Activated CD4-positive, alpha-beta memory T cell treated with anti-CD3 and anti-CD28 coated beads for 36 hours (primary cell): ENCODE data around the gene CLEC4F. TPM values are rescaled to one million over a fixed set of nuclear protein-coding genes. Genes with fewer than 3 reads are reported as not detected.

Source experiments
- CTCF ChIA-PET: fragments of 350-600 bp; sonication (Branson Sonifier 250); formaldehyde crosslinking; loops from one replicate; lab custom pipeline; 2021; ENCODE audit warnings: antibody characterized with exemption, inconsistent platforms; lab: Charles Lee
- POLR2A ChIA-PET: fragments of 350-600 bp; sonication (Branson Sonifier 250); formaldehyde crosslinking; loops from one replicate; lab custom pipeline; 2021; ENCODE audit warnings: antibody characterized with exemption; lab: Charles Lee
- DNase-seq: peaks from one replicate; pipeline ENCODE4 v3.0.0-alpha.2; 2020
- H3K27ac Mint-ChIP-seq: one replicate; pipeline ENCODE4 v1.8.0; 2021; ENCODE audit warnings: mixed read lengths
- H3K27me3 Mint-ChIP-seq: one replicate; pipeline ENCODE4 v1.8.0; 2021; ENCODE audit warnings: mixed read lengths
- H3K36me3 Mint-ChIP-seq: one replicate; pipeline ENCODE4 v1.8.0; 2021; ENCODE audit warnings: mixed read lengths
- H3K4me1 Mint-ChIP-seq: one replicate; pipeline ENCODE4 v1.8.0; 2021; ENCODE audit warnings: low read depth, mixed read lengths
- H3K4me3 Mint-ChIP-seq: one replicate; pipeline ENCODE4 v1.8.0; 2021; ENCODE audit warnings: mild to moderate bottlenecking, mixed read lengths
- H3K9me3 Mint-ChIP-seq: one replicate; pipeline ENCODE4 v1.8.0; 2021; ENCODE audit warnings: mixed read lengths
- intact Hi-C: fragments of 100-400 bp; cut with micrococcal nuclease; formaldehyde crosslinking; loops from one replicate; pipeline ENCODE4 v1.15.1; 2023
- total RNA-seq, 2 experiments: library from RNA; stranded (reverse); gene quantifications; one replicate each; pipeline ENCODE4 v1.2.3, GENCODE V29; 2021

The CLEC4F gene
- total RNA-seq, 2 experiments from 2014 or later, result not detected

- CTCF ChIA-PET, result interaction anchor here (1.4 kb wide), 2 partner anchors 74 to 151 kb away, joined by 4 read pairs; no protein-coding TSS in a partner anchor
- POLR2A ChIA-PET, result no interaction called here
- no peaks in the 10 kb centered on the region for H3K4me1 Mint-ChIP-seq
- H3K27ac Mint-ChIP-seq, result no peak overlapping the region
- H3K4me3 Mint-ChIP-seq, result no peak overlapping the region
- intact Hi-C loops, result no loop called here
- no peaks in the 10 kb centered on the region for H3K36me3 Mint-ChIP-seq
- DNase-seq, result no peak
- H3K9me3 Mint-ChIP-seq, result peaks cover 7% of the 10 kb centered on the region
- H3K27me3 Mint-ChIP-seq, result peaks cover 20% of the 10 kb centered on the region
Measured at GRCh38 chr2:70797506-70797905, 22.9 kb downstream of the CLEC4F start.

- ChIA-PET CTCF (interaction anchor here (1.4 kb wide), 2 partner anchors 75 to 152 kb away, joined by 4 read pairs; no protein-coding TSS in a partner anchor), POLR2A (no interaction called here)
- H3K36me3 Mint-ChIP-seq, result no peaks in the 10 kb centered on the region
- intact Hi-C loops, result no loop called here
- H3K4me1 Mint-ChIP-seq, result no peaks in the 10 kb centered on the region
- H3K27me3 Mint-ChIP-seq, result peaks cover 29% of the 10 kb centered on the region
- no peak overlapping the region for H3K4me3 Mint-ChIP-seq
- no peak for DNase-seq
- no peak overlapping the region for H3K27ac Mint-ChIP-seq
- H3K9me3 Mint-ChIP-seq, result peaks cover 7% of the 10 kb centered on the region
Measured at GRCh38 chr2:70796262-70796661, 24.1 kb downstream of the CLEC4F start.

DNA sequence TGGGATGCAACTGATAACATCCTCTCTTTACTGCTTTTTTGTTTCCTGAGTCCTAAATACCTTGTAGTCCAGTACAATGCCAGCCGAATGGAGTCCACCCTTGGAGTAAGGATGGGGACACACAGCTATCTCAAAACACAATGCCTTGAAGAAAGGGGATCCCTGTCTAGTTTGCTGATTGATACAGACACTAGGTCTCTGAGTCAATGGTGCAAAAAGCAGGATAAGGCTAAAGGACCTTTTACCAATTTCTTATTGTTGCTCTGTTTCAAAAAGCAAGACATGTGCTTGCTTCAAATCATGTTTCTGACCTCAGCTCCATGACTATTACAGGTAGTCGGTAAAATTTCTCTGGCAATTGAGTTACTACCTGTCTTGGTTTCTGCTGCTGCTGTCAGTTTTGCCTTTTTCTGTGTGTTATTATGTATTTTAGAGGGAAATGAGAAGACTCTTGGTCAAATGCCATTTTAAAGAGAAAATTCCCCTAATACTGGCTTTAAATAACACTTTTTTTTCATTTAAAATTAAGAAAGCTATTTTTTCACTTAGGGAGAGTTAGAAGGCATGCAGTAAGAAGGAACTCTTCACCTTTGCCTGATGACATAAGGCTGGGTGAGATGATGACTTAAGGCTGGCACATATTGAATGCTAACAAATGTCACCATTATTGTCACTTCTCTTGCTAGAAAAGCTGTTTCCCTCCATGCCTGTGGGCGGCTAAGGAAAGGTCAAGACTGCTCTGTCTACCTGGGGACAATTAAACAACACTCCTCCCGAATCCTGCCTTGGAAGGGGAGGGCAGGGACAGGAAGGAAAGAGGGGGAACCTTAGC is 25.0 kb downstream of the CLEC4F start:
- H3K4me1 Mint-ChIP-seq, result peaks cover 2% of the 10 kb centered on the region
- ChIA-PET POLR2A (no interaction called here), CTCF (interaction anchor here (0.6 kb wide), 1 partner anchor 76 kb away, joined by 3 read pairs; no protein-coding TSS in a partner anchor)
- no peak for DNase-seq
- H3K36me3 Mint-ChIP-seq, result no peaks in the 10 kb centered on the region
- H3K27me3 Mint-ChIP-seq, result peaks cover 34% of the 10 kb centered on the region
- intact Hi-C loops, result no loop called here
- no peak overlapping the region for H3K4me3 Mint-ChIP-seq
- H3K27ac Mint-ChIP-seq, result no peak overlapping the region
- peaks cover 7% of the 10 kb centered on the region for H3K9me3 Mint-ChIP-seq

DNA sequence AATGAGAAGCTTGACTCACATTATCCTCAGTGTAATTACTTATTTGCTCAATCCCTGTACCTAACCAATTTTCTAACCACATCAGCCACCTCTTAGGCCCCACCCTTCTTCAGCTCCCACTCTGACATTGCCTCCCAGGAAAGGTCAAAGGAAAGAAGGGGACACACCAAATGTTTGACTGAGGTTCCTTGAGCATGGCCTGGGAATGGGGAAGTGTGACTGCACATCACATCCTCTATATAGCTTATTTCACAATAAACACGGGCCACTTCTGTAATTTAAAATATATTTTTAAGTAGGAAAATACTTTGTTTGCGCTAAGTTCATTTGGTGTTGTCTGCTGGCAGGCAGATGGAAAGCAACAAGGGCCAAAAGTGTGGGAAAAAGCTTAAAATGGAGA is 26.9 kb downstream of the CLEC4F start:
- peaks cover 9% of the 10 kb centered on the region for H3K4me1 Mint-ChIP-seq
- H3K9me3 Mint-ChIP-seq, result no peaks in the 10 kb centered on the region
- H3K4me3 Mint-ChIP-seq, result no peak overlapping the region
- POLR2A ChIA-PET, result no interaction called here
- H3K27me3 Mint-ChIP-seq, result peaks cover 38% of the 10 kb centered on the region
- no peak for DNase-seq
- CTCF ChIA-PET, result no interaction called here
- intact Hi-C loops, result no loop called here
- H3K36me3 Mint-ChIP-seq, result no peaks in the 10 kb centered on the region
- H3K27ac Mint-ChIP-seq, result no peak overlapping the region

GRCh38 chr2:70790136-70790828 is 30.1 kb downstream of the CLEC4F start, which contains the start of gene FIGLA:
Gene FIGLA, minus strand, starts transcription at chr2:70790643. Its CDS starts 5 bp downstream, at chr2:70790638.
- H3K27me3 Mint-ChIP-seq, result peaks cover 54% of the 10 kb centered on the region
- DNase-seq, result no peak
- ChIA-PET CTCF (interaction anchor here (0.5 to 5.8 kb wide), 11 partner anchors 22 to 537 kb away, joined by 3 to 54 read pairs (median 4); partner anchors contain the start of gene ADD2), POLR2A (no interaction called here)
- no peak within 1 kb of the TSS for H3K27ac Mint-ChIP-seq
- intact Hi-C loops, result no loop called here
- peaks cover 10% of the 10 kb centered on the region for H3K4me1 Mint-ChIP-seq
- no peaks in the 10 kb centered on the region for H3K36me3 Mint-ChIP-seq
- H3K9me3 Mint-ChIP-seq, result no peaks in the 10 kb centered on the region
- peak within 1 kb of the TSS; percentile 49 for H3K4me3 Mint-ChIP-seq

DNA sequence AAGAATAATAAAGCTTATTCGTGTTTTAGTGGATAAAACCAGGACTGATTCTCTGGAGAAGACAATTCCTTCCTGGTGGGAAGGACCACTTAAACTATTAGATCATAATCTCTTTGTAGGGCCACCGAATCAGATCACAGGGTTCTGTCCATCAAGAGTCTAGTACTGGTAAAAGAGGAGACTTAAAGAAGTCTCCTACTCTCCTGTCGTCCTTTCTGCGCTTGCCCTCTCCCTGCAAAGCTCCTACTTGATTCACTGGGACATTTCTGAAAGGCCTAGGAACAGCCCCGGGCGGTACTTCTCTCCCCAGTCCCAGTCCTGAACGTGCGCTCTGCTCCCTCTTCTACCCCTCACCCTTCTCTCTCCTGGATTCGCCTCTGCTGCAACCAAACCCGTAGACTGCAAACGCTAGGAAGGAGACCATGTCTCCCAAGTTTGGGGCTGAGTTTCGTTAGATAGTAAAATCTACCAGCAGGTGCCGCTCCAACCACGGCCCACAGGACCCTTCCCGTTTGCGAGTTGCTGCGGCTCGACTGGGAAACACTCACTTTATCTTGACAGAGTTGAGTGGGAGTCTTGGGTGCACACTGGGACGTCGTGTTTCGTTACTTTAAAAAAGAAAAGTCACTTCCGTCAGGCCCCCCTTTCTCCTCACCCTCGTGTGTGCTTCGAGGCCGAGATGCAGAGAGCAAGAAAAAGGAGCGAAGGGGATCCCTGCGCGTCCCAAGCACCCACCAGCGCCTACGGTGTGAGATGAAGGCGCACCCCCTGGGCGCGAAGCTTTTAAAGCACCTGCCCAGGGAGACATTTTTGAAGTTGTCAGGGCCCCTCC is 30.9 kb downstream of the CLEC4F start:
- intact Hi-C loops, result loop anchor here (1.0 to 2.0 kb wide), 4 partner anchors 73 to 485 kb away; no protein-coding TSS in a partner anchor

DNA sequence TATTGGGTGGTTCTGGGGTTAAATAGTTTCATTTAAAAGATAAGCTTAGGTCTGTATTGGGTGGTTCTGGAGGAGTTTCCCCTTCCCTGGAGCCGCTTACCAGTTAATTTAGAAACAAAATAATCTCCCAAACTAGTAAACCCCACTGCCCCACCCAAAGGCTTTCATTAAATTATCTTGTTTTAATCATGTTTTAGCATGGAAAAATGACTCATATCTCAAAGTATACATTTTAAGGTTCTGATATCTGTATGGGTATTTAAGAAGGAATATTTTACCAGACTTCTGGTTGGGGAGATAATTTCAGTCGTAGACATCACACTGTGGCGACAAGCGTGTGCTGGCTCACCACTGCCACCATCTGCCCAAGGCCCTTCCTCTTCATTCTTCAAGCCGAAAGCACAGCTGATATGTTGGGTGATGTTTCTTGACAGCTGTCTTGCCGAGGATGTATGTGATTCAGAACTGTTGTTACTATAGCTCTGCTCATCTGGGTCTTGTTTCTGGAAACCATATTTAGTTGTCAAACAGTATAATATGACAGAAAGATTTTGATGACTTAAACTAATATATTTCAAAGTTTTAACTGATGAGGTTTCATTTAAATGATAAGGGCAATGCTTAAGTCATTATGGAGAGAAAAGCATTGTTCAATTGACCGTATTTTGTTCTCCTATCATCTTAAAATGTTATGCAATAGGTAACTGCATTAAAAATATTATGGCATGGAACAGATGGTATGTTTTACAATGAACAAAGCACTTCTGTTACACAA is 35.1 kb downstream of the CLEC4F start:
- Mint-ChIP-seq H3K36me3 (no peaks in the 10 kb centered on the region), H3K4me1 (peaks cover 9% of the 10 kb centered on the region), H3K27me3 (peaks cover 29% of the 10 kb centered on the region), H3K4me3 (no peak overlapping the region), H3K9me3 (no peaks in the 10 kb centered on the region), H3K27ac (no peak overlapping the region)
- peak; percentile 63 for DNase-seq
- ChIA-PET POLR2A (interaction anchor here (0.6 kb wide), 1 partner anchor 488 kb away, joined by 3 read pairs; no protein-coding TSS in a partner anchor), CTCF (interaction anchor here (0.7 to 5.8 kb wide), 7 partner anchors 17 to 162 kb away, joined by 3 to 54 read pairs (median 5); partner anchors contain the start of gene ADD2)
- intact Hi-C loops, result loop anchor here (1.0 kb wide), 1 partner anchor 129 kb away; no protein-coding TSS in a partner anchor

More for the DNA sequence above, 30.9 kb downstream of the CLEC4F start:
- H3K4me3 Mint-ChIP-seq, result peak overlapping the region; percentile 49
- no peak overlapping the region for H3K27ac Mint-ChIP-seq
- H3K36me3 Mint-ChIP-seq, result no peaks in the 10 kb centered on the region
- H3K4me1 Mint-ChIP-seq, result peaks cover 11% of the 10 kb centered on the region
- H3K9me3 Mint-ChIP-seq, result no peaks in the 10 kb centered on the region
- DNase-seq, result peak; percentile 82
- ChIA-PET POLR2A (no interaction called here), CTCF (interaction anchor here (0.5 to 5.8 kb wide), 23 partner anchors 11 to 536 kb away, joined by 3 to 54 read pairs (median 4); partner anchors contain the start of gene ADD2)
- peaks cover 52% of the 10 kb centered on the region for H3K27me3 Mint-ChIP-seq

GRCh38 chr2:70784320-70784719 is 36.1 kb downstream of the CLEC4F start:
- POLR2A ChIA-PET, result no interaction called here
- H3K9me3 Mint-ChIP-seq, result no peaks in the 10 kb centered on the region
- H3K4me1 Mint-ChIP-seq, result peaks cover 3% of the 10 kb centered on the region
- no peaks in the 10 kb centered on the region for H3K36me3 Mint-ChIP-seq
- H3K4me3 Mint-ChIP-seq, result no peak overlapping the region
- intact Hi-C loops, result no loop called here
- DNase-seq, result no peak
- peaks cover 25% of the 10 kb centered on the region for H3K27me3 Mint-ChIP-seq
- CTCF ChIA-PET, result interaction anchor here (0.6 to 2.1 kb wide), 4 partner anchors 78 to 480 kb away, joined by 3 to 7 read pairs (median 3); no protein-coding TSS in a partner anchor
- no peak overlapping the region for H3K27ac Mint-ChIP-seq

DNA sequence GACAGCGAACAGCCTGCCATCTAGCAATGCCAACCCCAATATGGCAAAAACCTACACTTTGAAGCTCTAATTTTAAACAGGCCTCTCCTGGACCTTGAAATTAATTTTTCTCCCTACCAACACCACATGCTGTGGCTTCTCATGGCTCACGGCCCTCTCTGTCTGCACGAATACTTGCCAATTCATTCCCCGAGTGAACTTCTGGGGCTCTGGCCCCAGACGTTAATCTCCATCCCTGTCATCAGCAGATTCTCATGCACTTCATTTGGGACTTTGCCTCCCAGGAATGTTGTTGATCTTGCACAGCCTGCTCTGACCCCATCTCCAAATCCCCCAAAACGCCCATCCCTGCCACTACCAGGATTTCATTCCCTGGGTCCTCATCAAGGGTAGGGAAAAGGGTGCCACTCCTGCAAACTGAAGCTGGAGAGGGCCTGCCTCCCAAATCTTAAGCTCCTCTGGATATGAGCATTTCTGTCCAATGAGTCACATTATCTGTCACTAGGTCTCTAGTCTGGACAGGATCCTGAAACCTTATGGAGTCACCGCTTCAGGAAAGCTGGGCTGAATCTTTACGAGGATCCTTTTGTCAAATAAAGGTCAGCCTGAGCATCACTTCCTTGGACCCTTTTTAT is 40.4 kb downstream of the CLEC4F start:
- intact Hi-C loops, result no loop called here
- DNase-seq, result no peak
- ChIA-PET POLR2A (no interaction called here), CTCF (interaction anchor here (1.0 kb wide), 1 partner anchor 12 kb away, joined by 3 read pairs; the partner anchor contains the start of gene ADD2)
- Mint-ChIP-seq H3K9me3 (no peaks in the 10 kb centered on the region), H3K27me3 (peaks cover 12% of the 10 kb centered on the region), H3K36me3 (no peaks in the 10 kb centered on the region), H3K4me1 (no peaks in the 10 kb centered on the region), H3K27ac (no peak overlapping the region), H3K4me3 (no peak overlapping the region)

DNA sequence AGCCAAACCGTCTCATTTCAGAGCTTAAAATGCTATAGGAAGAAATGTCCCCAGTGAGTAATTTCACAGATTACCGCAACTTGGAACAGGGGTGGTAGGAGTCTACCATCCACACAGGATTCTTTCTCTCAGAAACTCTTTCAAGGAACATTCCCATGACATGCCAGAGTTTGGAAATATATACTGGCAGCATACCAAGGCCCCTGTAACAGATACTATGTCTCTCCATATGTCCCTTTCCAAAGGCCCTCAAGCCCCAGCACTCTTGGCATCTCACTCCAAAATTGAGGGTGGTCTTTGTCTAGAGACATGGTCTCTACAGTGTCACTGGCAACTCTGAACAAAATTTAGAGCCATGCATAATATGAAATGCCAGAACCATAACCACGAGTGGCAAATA is 40.9 kb downstream of the CLEC4F start:
- H3K27me3 Mint-ChIP-seq, result peaks cover 17% of the 10 kb centered on the region

More for the DNA sequence above, 40.9 kb downstream of the CLEC4F start:
- no peaks in the 10 kb centered on the region for H3K9me3 Mint-ChIP-seq
- H3K36me3 Mint-ChIP-seq, result no peaks in the 10 kb centered on the region
- no peaks in the 10 kb centered on the region for H3K4me1 Mint-ChIP-seq
- no peak overlapping the region for H3K4me3 Mint-ChIP-seq
- no peak for DNase-seq
- POLR2A ChIA-PET, result no interaction called here
- intact Hi-C loops, result no loop called here
- H3K27ac Mint-ChIP-seq, result no peak overlapping the region
- CTCF ChIA-PET, result no interaction called here
